Endothelial cell of hepatic sinusoid (primary cell): ENCODE data around the gene ZNF219.

Experiments
- in situ Hi-C: cut with HindIII; loops from 2 replicates; pipeline ENCODE4 v1.10.0; 2017; ENCODE audit warnings: low sequenced_read_pairs

Gene ZNF219

DNA sequence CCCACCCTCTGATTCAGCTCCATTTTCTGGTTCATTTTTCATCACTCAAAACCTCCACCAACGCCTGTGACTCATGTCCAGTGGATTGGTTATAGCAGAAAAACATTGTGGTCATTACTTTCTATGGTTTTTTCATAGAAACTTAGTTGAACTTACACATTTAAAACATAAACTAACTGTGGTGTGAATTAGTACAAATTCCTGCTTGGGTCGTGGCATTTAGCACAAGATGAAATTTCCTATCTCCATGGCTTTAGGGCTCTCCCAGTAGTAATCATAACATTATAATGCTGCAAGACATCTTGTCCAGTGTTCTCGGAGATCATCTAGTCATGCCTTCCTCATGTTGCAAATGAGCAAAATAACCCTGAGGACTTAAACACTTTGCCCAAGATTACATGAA, 49.2 kb downstream of the ZNF219 start:
- in situ Hi-C loops = no loop called here

DNA sequence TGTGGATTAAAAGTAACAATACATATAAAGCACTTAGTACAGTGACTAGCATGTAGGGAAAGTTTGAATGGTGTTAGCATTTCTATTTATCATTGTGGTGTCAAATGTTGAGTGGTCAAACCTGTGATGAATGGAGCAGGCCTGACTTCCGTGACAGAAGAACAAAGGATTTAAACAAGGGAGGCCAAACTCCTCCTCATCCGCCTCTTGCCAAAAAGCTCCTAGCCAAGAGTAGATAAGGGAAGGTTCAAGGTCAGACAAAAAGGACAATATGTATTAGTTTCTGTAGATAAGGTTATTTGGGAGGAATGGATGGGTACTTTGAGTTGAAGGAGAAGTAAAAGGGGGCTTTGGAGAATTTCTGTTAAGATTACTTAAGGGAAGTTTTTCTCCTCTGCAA, 49.8 kb downstream of the ZNF219 start:
- in situ Hi-C loops = no loop called here

DNA sequence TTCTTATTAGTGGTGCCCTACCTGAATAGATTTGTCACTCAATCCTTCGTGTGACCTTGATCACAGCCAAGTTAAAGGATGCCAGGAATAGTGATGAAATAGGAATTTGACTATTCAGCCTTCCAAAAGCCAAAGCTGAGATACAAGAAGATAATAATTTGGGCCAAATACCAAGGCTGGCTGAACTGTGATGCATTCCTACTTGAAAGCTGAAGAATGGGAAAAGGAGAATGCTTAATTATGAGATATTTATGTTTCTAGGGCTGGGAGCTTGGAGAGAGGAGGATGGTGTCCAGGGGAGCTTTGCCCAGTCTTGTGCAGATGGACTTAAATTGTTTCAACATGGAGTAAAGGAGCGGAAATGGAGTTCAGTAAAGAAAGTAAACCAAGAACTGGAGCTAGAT, 51.1 kb downstream of the ZNF219 start:
- in situ Hi-C loops = no loop called here

DNA sequence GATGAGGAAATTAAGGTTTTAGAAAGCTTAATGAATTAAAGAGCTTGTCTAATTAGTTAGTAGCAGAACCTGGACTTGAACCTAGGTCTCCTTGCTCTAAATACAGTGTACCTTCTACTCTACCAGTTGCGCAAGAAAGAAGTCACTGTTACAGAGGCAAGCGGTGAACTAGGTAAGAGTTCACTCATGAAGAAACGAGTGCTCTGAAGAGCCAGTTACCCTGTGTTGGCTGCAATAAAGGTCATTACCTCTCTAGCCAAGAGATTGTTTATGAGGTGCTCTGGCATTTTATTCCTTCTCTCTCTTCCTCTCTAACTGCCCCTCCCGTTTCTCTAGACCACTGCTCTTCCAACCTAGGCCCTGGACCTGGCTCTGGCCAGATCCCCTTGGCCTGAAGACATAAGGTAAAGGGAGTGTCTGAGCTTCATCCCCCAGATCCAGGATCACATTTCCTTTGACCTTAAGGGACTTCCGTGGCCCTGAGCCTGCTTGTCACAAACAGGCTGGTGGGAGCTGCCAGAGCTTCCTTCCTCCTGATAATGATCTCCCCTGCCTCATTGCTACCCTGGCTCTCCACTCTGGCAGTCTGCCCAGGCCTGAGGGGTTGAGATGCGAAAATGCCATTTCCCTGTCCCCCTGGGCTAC, 54.4 kb downstream of the ZNF219 start:
- in situ Hi-C loops = loop anchor here (5.0 kb wide), 1 partner anchor 63 kb away; no protein-coding TSS in a partner anchor

DNA sequence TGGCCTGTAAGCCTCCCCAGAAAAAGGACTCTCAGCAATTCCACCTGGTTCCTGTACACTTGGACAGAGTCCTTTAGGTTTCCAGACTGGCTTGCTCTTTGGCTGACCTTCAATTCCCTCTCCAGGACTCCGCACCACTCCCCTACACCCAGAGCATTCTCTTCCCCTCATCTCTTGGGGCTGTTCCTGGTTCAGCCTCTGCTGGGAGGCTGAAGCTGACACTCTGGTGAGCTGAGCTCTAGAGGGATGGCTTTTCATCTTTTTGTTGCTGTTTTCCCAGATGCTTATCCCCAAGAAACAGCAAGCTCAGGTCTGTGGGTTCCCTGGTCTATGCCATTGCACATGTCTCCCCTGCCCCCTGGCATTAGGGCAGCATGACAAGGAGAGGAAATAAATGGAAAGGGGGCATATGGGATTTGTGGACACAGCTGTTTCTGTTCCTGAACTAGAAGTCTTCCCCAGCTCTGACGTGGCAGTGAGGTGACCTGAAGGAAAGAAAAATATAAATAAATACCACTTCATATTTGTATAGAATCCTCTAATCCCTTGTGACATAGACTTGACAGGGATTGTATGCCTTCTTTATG, 55.0 kb downstream of the ZNF219 start:
- in situ Hi-C loops = loop anchor here (5.0 kb wide), 1 partner anchor 64 kb away; no protein-coding TSS in a partner anchor

DNA sequence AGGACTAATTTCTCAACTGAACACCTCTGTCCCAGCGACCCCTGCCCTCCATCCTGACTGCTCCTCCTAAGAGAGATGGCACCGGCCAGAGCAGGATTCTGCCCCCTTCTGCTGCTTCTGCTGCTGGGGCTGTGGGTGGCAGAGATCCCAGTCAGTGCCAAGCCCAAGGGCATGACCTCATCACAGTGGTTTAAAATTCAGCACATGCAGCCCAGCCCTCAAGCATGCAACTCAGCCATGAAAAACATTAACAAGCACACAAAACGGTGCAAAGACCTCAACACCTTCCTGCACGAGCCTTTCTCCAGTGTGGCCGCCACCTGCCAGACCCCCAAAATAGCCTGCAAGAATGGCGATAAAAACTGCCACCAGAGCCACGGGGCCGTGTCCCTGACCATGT, 55.5 kb downstream of the ZNF219 start:
- in situ Hi-C loops = loop anchor here (5.0 kb wide), 1 partner anchor 64 kb away; no protein-coding TSS in a partner anchor

DNA sequence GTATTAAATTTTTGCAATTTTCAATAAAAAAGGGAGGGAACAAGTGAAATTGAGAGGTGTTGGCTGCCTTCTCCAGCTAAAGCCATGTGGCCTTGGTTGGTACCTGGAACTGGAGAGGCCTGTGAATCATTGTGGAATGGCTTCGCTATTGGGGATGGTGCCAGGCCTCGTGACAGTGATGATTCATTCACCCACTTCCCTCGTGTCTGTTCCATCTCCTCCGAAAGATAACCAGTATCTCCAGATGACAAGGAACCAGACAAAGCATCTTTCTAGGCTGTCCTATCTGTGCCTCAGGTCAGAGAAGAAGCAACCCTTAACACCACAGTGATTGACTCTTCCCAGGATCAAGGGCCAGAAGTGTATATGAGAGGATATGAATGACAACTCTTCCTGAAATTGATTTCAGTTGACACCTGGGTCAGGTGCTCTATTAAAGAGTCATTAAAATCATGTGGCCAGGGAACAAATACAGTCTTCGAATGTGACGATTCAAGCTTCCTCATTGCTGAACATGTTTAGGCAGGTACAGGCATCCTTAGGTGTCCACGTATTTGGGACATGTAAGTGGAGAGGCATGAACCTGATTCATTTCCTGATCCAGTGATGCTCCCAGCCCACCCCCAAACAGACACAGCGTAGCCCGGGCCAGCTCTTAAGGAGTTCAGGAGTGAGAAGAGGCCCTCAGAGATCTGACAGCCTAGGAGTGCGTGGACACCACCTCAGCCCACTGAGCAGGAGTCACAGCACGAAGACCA, 56.6 kb downstream of the ZNF219 start, which contains the start of gene RNASE7:
Gene RNASE7 (plus strand): TSS at position 687 of the 758 bp plus-strand sequence. CDS start 631 bp downstream, outside the sequence.
- in situ Hi-C loops = loop anchor here (5.0 kb wide), 1 partner anchor 65 kb away; no protein-coding TSS in a partner anchor

DNA sequence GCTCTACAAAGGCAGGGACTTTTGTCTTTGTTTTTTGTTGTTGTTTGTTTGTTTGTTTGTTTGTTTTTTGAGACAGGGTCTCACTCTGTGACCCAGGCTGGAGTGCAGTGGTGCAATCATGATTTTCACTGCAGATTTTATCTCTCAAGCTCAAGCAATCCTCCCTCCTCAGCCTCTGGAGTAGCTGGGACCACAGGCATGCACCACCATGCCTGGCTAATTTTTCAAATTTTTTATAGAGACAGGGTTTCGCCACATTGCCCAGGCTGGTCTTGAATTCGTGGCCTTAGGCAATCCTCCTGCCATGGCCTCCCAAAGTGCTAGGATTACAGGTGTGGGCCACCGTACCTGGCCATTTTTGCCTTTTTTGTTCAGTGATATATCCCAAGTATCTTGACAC, 57.5 kb downstream of the ZNF219 start:
- in situ Hi-C loops = loop anchor here (5.0 kb wide), 1 partner anchor 66 kb away; no protein-coding TSS in a partner anchor

DNA sequence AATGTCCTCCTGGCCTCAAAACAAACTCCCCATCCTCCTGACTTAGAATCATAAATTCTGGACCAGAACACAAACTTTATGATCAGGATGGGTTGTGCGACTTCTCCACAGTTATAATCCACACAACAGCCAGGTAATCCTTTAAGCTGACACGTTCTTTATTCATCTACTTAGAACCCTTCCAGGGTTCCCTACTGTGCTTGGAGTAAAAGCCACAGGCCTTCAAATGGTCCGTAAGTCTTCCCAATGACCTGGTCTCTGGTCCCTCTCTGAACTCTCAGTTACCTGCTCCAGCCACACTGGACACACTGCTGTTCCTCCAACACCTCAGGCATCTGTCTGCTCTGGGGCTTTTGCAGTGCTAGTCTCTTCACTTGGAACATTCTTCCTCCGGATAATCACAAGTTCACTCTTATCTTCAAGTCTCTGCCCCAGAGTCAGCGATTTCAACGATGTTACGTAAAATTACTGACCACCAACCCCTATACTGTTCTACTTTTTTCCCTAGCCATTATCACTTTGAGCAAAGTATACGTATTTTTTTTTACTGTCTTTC, 58.0 kb downstream of the ZNF219 start:
- in situ Hi-C loops = loop anchor here (5.0 kb wide), 1 partner anchor 67 kb away; no protein-coding TSS in a partner anchor
